Measurements from ENCODE around the gene NR2E1. TPM values are rescaled to one million over a fixed set of nuclear protein-coding genes. Genes with fewer than 3 reads are reported as not detected.

NR2E1 gene
- total and polyA plus RNA-seq, 10 of the 15 experiments (the other 5 are each of a cell fraction or from before 2014, with no cell fraction given) = not detected

- Histone ChIP-seq H3K4me3 (no peak overlapping the region), H3K36me3 (ENCODE audit: control insufficient read depth in 2 of 2, insufficient read depth in 2 of 2, low read length in 1 of 2) (no peaks in the 10 kb centered on the region), H3K4me1 (ENCODE audit: control insufficient read depth, insufficient read depth, low read length) (no peaks in the 10 kb centered on the region), H3K27ac (ENCODE audit: control insufficient read depth, insufficient read depth) (no peak overlapping the region), H4K20me1 (ENCODE audit: control insufficient read depth, insufficient read depth) (no peaks in the 10 kb centered on the region), H3K9ac (ENCODE audit: control insufficient read depth, insufficient read depth, low read length) (no peak overlapping the region), H3K27me3 (replicated peaks in 1 of 2; ENCODE audit: control insufficient read depth in 2 of 2, insufficient read depth in 2 of 2, low read length in 1 of 2) (peaks cover 33% of the 10 kb centered on the region in 2 experiments), H3K79me2 (ENCODE audit: control insufficient read depth, insufficient read depth, low read length) (no peaks in the 10 kb centered on the region), H3K4me2 (ENCODE audit: control insufficient read depth, insufficient read depth) (no peak overlapping the region), H3K9me3 (replicated peaks; ENCODE audit: control insufficient read depth, insufficient read depth, low read length) (no peaks in the 10 kb centered on the region; the same call in 2 of the 3 replicates), H2AFZ (ENCODE audit: control insufficient read depth, low read depth, low read length) (no peak overlapping the region)
- FAIRE-seq = no peak
- BruUV-seq (replicated peaks) = no TSS peak
- no peak for DNase-seq (ENCODE audit: low read depth, low spot score)
- POLR2A ChIA-PET = no interaction called here
- TF ChIP-seq SMAD1 (IDR thresholded peaks at IDR 0.05; ENCODE audit: low read depth, partially characterized antibody) = no peak
- no peak for TF ChIP-seq IKZF2 (IDR thresholded peaks at IDR 0.05)
- TF ChIP-seq HCFC1 (IDR thresholded peaks at IDR 0.05; ENCODE audit: low read length) = no peak
- TF ChIP-seq RELA (IDR thresholded peaks at IDR 0.05; ENCODE audit: borderline replicate concordance, partially characterized antibody) = no peak
- no peak for TF ChIP-seq KAT2A (conservative IDR thresholded peaks at IDR 0.05; ENCODE audit: control insufficient read depth, low read depth, low read length)
- no peak for TF ChIP-seq BCL3 (IDR thresholded peaks at IDR 0.05; ENCODE audit: borderline replicate concordance, insufficient read depth, low read depth, low read length, poor library complexity, severe bottlenecking)
- TF ChIP-seq ATF3 (IDR thresholded peaks at IDR 0.05; ENCODE audit: borderline replicate concordance, extremely low read depth, low read depth, low read length) = no peak
- no peak for TF ChIP-seq SUZ12 (IDR thresholded peaks at IDR 0.05; ENCODE audit: unreplicated experiment)
- no peak for TF ChIP-seq NFIC (IDR thresholded peaks at IDR 0.05; ENCODE audit: low read depth, low read length)
- no peak for TF ChIP-seq HDGF (IDR thresholded peaks at IDR 0.05)
- TF ChIP-seq CHD1 (IDR thresholded peaks at IDR 0.05; ENCODE audit: low read depth, low read length) = no peak
- no peak for TF ChIP-seq KDM1A (IDR thresholded peaks at IDR 0.05; ENCODE audit: borderline replicate concordance)
- no peak for TF ChIP-seq ZBTB11 (CRISPR knock-in tag; IDR thresholded peaks at IDR 0.05)
- no peak for TF ChIP-seq WRNIP1 (IDR thresholded peaks at IDR 0.05; ENCODE audit: borderline replicate concordance, low read depth, low read length)
- no peak for TF ChIP-seq FOXK2 (IDR thresholded peaks at IDR 0.05)
- TF ChIP-seq BACH1 (IDR thresholded peaks at IDR 0.05; ENCODE audit: borderline replicate concordance) = no peak
- TF ChIP-seq JUND (IDR thresholded peaks at IDR 0.05; ENCODE audit: low read depth, low read length) = no peak
- TF ChIP-seq RBBP5 (conservative IDR thresholded peaks at IDR 0.05) = no peak
- SMC1A ChIA-PET (ENCODE audit: uncharacterized antibody, unreplicated experiment) = no interaction called here
- RAD21 ChIA-PET (ENCODE audit: unreplicated experiment) = no interaction called here
- CTCF ChIA-PET = no interaction called here
- intact Hi-C loops (cut with micrococcal nuclease; ENCODE audit: unreplicated experiment) (no loop called here), in situ Hi-C loops (cut with MboI) (no loop called here)
- no peak for ATAC-seq
- 23% methylated on average over 40 of the region's 41 CpGs for WGBS (ENCODE audit: insufficient coverage, insufficient replicate concordance, low lambda C conversion rate, missing lambda C conversion rate)
Measured at GRCh38 chr6:108163644-108164542, 1.9 kb upstream of the NR2E1 start.

Data from GM12878 (cell line).